ENCODE measurements around the gene DPCD. TPM values are rescaled to one million over a fixed set of nuclear protein-coding genes. Genes with fewer than 3 reads are reported as not detected.

Gene DPCD
- total RNA-seq, 4 donors from 2014 or later: 9.3 to 14.4 (median 11.5) TPM

DNA sequence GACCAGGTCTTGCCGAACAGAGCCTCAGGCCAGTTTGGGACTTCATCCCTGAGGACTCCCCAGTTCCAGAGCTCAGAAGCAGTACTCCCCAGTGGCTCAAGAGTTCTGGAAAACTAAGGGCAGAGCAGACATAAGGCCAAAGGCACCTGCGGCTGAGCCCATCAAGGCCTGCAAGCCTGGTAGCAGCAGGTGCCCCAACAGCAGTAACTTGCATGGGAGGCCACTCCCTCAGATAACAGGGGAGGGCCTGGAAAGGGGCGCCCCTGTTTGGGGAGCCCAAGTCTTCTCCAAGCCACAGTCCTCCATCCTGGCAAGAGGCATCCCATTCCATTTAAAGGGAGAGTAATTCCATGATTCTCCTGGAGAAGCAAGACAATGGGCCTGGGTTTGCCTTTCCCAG lies 13.0 kb upstream of the DPCD start:
- WGBS: 100% methylated on average over 1 of the region's 3 CpGs
- no peaks in the 10 kb centered on the region for H3K27me3 ChIP-seq
- no peak for DNase-seq (ENCODE audit: low spot score in 2 of 2)
- no peaks in the 10 kb centered on the region for H3K9me3 ChIP-seq
- TF ChIP-seq POLR2AphosphoS5 (IDR thresholded peaks at IDR 0.05) (no peak), EP300 (IDR thresholded peaks at IDR 0.05) (no peak), POLR2A (IDR thresholded peaks at IDR 0.05) (no peak)
- TF ChIP-seq, protein P1, sequence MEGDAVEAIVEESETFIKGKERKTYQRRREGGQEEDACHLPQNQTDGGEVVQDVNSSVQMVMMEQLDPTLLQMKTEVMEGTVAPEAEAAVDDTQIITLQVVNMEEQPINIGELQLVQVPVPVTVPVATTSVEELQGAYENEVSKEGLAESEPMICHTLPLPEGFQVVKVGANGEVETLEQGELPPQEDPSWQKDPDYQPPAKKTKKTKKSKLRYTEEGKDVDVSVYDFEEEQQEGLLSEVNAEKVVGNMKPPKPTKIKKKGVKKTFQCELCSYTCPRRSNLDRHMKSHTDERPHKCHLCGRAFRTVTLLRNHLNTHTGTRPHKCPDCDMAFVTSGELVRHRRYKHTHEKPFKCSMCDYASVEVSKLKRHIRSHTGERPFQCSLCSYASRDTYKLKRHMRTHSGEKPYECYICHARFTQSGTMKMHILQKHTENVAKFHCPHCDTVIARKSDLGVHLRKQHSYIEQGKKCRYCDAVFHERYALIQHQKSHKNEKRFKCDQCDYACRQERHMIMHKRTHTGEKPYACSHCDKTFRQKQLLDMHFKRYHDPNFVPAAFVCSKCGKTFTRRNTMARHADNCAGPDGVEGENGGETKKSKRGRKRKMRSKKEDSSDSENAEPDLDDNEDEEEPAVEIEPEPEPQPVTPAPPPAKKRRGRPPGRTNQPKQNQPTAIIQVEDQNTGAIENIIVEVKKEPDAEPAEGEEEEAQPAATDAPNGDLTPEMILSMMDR (IDR thresholded peaks at IDR 0.05): no peak
- H3K27ac ChIP-seq: no peak overlapping the region
- H3K4me3 ChIP-seq: no peak overlapping the region
- peaks cover 28% of the 10 kb centered on the region for H3K36me3 ChIP-seq
- H3K4me1 ChIP-seq: peaks cover 9% of the 10 kb centered on the region

DNA sequence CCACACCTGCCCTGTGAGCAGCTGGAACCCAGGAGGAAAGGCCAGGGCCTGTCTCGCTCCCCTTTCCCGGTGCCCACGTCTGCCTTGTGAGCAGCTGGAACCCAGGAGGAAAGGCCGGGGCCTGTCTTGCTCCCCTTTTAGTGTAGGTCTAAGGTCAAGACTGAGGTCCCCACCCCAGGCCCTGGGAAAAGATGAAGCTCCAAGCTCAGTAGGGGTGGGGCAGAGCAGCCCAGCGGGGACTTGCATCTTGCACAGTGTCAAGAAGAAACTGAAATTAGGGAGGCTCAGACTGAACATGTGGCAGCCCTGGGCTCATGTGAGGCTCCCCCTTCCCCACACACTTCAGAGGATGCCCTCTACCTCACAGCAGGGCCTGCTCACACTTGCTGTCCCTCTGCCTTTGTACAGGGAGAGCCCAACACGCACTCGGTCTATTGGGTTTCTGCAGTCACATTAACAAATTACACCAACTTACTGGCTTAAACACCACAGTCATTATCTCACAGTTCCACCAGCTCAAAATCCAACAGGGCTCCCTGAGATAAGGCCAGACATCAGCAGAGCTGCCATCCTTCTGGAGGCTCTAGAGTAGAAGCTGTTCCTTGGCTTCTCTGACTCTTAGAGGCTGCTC lies 12.4 kb upstream of the DPCD start:
- 74% methylated on average over 6 of the region's 7 CpGs for WGBS

DNA sequence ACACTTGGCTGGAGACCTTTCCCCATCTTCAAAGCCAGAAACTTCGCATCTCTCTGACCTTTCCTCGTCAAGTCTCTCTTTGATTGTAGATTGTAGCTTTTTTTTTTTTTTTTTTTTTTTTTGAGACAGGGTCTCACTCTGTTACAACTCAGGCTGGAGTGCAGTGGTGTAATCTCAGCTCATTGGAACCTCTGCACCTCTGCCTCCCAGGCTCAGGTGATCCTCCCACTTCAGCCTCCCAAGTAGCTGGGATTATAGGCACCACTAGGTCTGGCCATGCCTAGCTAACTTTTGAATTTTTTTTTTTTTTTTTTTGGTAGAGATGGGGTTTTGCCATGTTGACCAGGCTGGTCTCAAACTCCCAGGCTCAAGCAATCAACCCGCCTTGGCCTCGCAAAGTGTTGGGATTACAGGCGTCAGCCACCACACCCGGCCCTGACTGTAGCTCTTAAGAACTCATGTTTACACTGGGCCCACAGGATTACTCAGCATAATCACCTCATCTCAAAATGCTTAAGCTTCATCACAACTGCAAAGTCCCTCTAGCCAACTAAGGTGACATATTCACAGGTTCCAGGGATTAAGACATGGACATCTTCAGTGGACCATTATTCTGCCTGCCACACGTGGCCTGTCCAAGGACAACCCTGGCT lies 11.8 kb upstream of the DPCD start:
- no peak overlapping the region for H3K27ac ChIP-seq
- H3K36me3 ChIP-seq: peaks cover 41% of the 10 kb centered on the region
- 89% methylated on average over 7 of the region's 7 CpGs for WGBS
- H3K4me3 ChIP-seq: no peak overlapping the region
- H3K9me3 ChIP-seq: no peaks in the 10 kb centered on the region
- DNase-seq (ENCODE audit: low spot score in 2 of 2): no peak
- no peaks in the 10 kb centered on the region for H3K27me3 ChIP-seq
- no peaks in the 10 kb centered on the region for H3K4me1 ChIP-seq
- TF ChIP-seq POLR2AphosphoS5 (IDR thresholded peaks at IDR 0.05) (no peak), EP300 (IDR thresholded peaks at IDR 0.05) (no peak), POLR2A (IDR thresholded peaks at IDR 0.05) (no peak)
- TF ChIP-seq, protein P1 (IDR thresholded peaks at IDR 0.05): no peak

More for the DNA sequence above, 12.4 kb upstream of the DPCD start:
- no peak overlapping the region for H3K27ac ChIP-seq
- peaks cover 34% of the 10 kb centered on the region for H3K36me3 ChIP-seq
- no peaks in the 10 kb centered on the region for H3K27me3 ChIP-seq
- peaks cover 3% of the 10 kb centered on the region for H3K4me1 ChIP-seq
- DNase-seq (ENCODE audit: low spot score in 2 of 2): no peak
- no peak overlapping the region for H3K4me3 ChIP-seq
- TF ChIP-seq, protein P1 (IDR thresholded peaks at IDR 0.05): no peak
- no peak for TF ChIP-seq POLR2AphosphoS5 (IDR thresholded peaks at IDR 0.05)
- H3K9me3 ChIP-seq: no peaks in the 10 kb centered on the region

DNA sequence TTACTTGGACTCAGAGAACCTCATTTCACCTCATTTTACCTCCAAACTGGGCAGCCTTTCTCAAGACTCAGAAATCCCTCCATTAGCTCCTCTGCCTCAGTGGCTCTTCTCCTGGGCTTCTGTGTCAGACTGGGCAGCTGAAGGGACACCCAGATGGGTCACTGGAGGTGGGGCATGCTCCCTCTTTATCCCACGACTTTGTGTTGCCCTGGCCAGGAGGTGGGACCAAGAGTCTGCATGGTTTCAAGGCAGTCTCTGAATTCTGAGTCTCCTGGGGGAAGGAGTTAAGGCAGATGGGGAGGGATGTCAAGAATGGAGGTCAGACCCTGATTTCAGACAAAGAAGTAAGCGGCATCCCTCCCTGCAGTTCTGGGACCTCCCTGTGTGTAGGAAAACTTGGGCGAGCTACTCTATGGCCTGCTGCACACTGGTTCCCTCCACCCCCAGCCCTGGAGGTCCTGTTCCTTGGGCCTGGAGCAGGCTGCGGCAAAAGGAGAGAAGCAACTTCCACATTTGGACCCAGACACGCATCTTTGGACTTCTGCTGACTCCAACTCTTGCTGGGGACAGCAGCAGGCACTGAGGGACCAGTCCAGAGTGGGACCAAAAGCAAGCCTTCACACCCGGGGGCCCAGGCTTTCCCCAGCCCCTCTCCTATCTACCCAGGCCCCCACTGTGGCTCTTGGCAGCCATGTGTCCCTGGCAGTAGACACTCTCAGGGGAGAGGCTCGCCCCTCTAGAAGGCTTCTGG lies 10.8 kb upstream of the DPCD start:
- H3K36me3 ChIP-seq: peaks cover 46% of the 10 kb centered on the region
- WGBS: 81% methylated on average over 7 of the region's 7 CpGs
- no peaks in the 10 kb centered on the region for H3K27me3 ChIP-seq
- H3K27ac ChIP-seq: no peak overlapping the region
- no peaks in the 10 kb centered on the region for H3K4me1 ChIP-seq
- no peak overlapping the region for H3K4me3 ChIP-seq
- DNase-seq (ENCODE audit: low spot score in 2 of 2): no peak
- TF ChIP-seq, protein P1 (IDR thresholded peaks at IDR 0.05): no peak
- TF ChIP-seq EP300 (IDR thresholded peaks at IDR 0.05): no peak
- no peaks in the 10 kb centered on the region for H3K9me3 ChIP-seq

DNA sequence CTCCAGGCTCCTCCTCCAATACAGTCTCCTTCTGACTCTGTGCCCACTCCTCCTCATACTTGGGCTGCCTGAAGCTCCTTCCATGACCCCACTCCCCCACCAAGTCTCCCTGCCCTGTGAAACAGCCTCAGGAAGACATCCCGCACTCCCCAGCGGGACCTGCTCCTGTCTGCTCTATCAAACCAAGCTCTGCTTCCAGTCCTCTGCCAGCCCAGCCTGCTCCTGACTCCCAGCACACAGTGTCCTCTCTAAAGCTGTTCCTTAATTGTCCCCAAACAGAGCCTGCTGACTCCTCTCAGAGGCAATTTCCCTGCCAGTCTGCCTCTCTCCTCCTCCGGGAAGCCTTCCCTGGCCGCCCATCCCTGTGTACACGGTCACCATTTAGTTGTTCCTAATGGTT lies 9.9 kb upstream of the DPCD start:
- TF ChIP-seq, protein P1 (IDR thresholded peaks at IDR 0.05): no peak
- TF ChIP-seq EP300 (IDR thresholded peaks at IDR 0.05) (no peak), POLR2AphosphoS5 (IDR thresholded peaks at IDR 0.05) (no peak), POLR2A (IDR thresholded peaks at IDR 0.05) (no peak)
- Histone ChIP-seq H3K4me1 (no peaks in the 10 kb centered on the region), H3K9me3 (no peaks in the 10 kb centered on the region), H3K27me3 (no peaks in the 10 kb centered on the region), H3K4me3 (no peak overlapping the region), H3K27ac (no peak overlapping the region), H3K36me3 (peaks cover 52% of the 10 kb centered on the region)
- 96% methylated on average over 5 of the region's 5 CpGs for WGBS
- no peak for DNase-seq (ENCODE audit: low spot score in 2 of 2)
